Measurements from ENCODE around the gene EPB41L4B. TPM values are rescaled to one million over a fixed set of nuclear protein-coding genes. Genes with fewer than 3 reads are reported as not detected.

EPB41L4B gene
- total RNA-seq, 1 donor from 2014 or later, result 4.7 TPM

GRCh38 chr9:109272045-109272444, 48.8 kb downstream of the EPB41L4B start:
- no peak overlapping the region for H3K27ac ChIP-seq
- intact Hi-C loops (cut with DNase I), result no loop called here
- no peak overlapping the region for H3K4me3 ChIP-seq
- H3K4me1 ChIP-seq, result no peaks in the 10 kb centered on the region
- TF ChIP-seq POLR2AphosphoS5 (IDR thresholded peaks at IDR 0.05; ENCODE audit: insufficient read depth in 1 of 2, low read depth in 1 of 2) (no peak), POLR2A (IDR thresholded peaks at IDR 0.05) (no peak), CTCF (IDR thresholded peaks at IDR 0.05) (no peak)
- no peaks in the 10 kb centered on the region for H3K36me3 ChIP-seq
- no peaks in the 10 kb centered on the region for H3K27me3 ChIP-seq
- no peaks in the 10 kb centered on the region for H3K9me3 ChIP-seq
- DNase-seq (ENCODE audit: extremely low spot score in 2 of 2), result no peak

GRCh38 chr9:109270971-109271925, 49.6 kb downstream of the EPB41L4B start:
- TF ChIP-seq POLR2AphosphoS5 (IDR thresholded peaks at IDR 0.05; ENCODE audit: insufficient read depth in 1 of 2, low read depth in 1 of 2) (no peak), POLR2A (IDR thresholded peaks at IDR 0.05) (no peak), CTCF (IDR thresholded peaks at IDR 0.05) (no peak)
- no peak overlapping the region for H3K27ac ChIP-seq

GRCh38 chr9:109270441-109270840, 50.4 kb downstream of the EPB41L4B start:
- Histone ChIP-seq H3K27me3 (no peaks in the 10 kb centered on the region), H3K4me1 (no peaks in the 10 kb centered on the region), H3K27ac (no peak overlapping the region), H3K9me3 (no peaks in the 10 kb centered on the region), H3K36me3 (no peaks in the 10 kb centered on the region), H3K4me3 (no peak overlapping the region)
- intact Hi-C loops (cut with DNase I), result no loop called here
- no peak for TF ChIP-seq POLR2AphosphoS5 (IDR thresholded peaks at IDR 0.05; ENCODE audit: insufficient read depth in 1 of 2, low read depth in 1 of 2)
- no peak for TF ChIP-seq POLR2A (IDR thresholded peaks at IDR 0.05)
- no peak for TF ChIP-seq CTCF (IDR thresholded peaks at IDR 0.05)
- DNase-seq (ENCODE audit: extremely low spot score in 2 of 2), result no peak

More at GRCh38 chr9:109270971-109271925, 49.6 kb downstream of the EPB41L4B start:
- DNase-seq (ENCODE audit: extremely low spot score in 2 of 2), result no peak
- no peaks in the 10 kb centered on the region for H3K36me3 ChIP-seq
- no peaks in the 10 kb centered on the region for H3K4me1 ChIP-seq
- no peaks in the 10 kb centered on the region for H3K27me3 ChIP-seq
- intact Hi-C loops (cut with DNase I), result no loop called here
- H3K4me3 ChIP-seq, result no peak overlapping the region
- no peaks in the 10 kb centered on the region for H3K9me3 ChIP-seq

- H3K27me3 ChIP-seq, result no peaks in the 10 kb centered on the region
- no peak for DNase-seq (ENCODE audit: extremely low spot score in 2 of 2)
- H3K9me3 ChIP-seq, result no peaks in the 10 kb centered on the region
- intact Hi-C loops (cut with DNase I), result no loop called here
- no peaks in the 10 kb centered on the region for H3K4me1 ChIP-seq
- no peak for TF ChIP-seq POLR2AphosphoS5 (IDR thresholded peaks at IDR 0.05; ENCODE audit: insufficient read depth in 1 of 2, low read depth in 1 of 2)
- no peak for TF ChIP-seq CTCF (IDR thresholded peaks at IDR 0.05)
- no peak for TF ChIP-seq POLR2A (IDR thresholded peaks at IDR 0.05)
- H3K36me3 ChIP-seq, result no peaks in the 10 kb centered on the region
- no peak overlapping the region for H3K4me3 ChIP-seq
- no peak overlapping the region for H3K27ac ChIP-seq
Measured at GRCh38 chr9:109269839-109270238, 51.0 kb downstream of the EPB41L4B start.

GRCh38 chr9:109269081-109269480, 51.8 kb downstream of the EPB41L4B start:
- intact Hi-C loops (cut with DNase I), result no loop called here
- DNase-seq (ENCODE audit: extremely low spot score in 2 of 2), result no peak
- no peak for TF ChIP-seq CTCF (IDR thresholded peaks at IDR 0.05)
- no peak for TF ChIP-seq POLR2A (IDR thresholded peaks at IDR 0.05)
- no peak for TF ChIP-seq POLR2AphosphoS5 (IDR thresholded peaks at IDR 0.05; ENCODE audit: insufficient read depth in 1 of 2, low read depth in 1 of 2)
- no peaks in the 10 kb centered on the region for H3K27me3 ChIP-seq
- H3K27ac ChIP-seq, result no peak overlapping the region
- H3K4me3 ChIP-seq, result no peak overlapping the region
- no peaks in the 10 kb centered on the region for H3K36me3 ChIP-seq
- no peaks in the 10 kb centered on the region for H3K4me1 ChIP-seq
- no peaks in the 10 kb centered on the region for H3K9me3 ChIP-seq
